Measurements from ENCODE around the gene CREM.

CREM gene

DNA sequence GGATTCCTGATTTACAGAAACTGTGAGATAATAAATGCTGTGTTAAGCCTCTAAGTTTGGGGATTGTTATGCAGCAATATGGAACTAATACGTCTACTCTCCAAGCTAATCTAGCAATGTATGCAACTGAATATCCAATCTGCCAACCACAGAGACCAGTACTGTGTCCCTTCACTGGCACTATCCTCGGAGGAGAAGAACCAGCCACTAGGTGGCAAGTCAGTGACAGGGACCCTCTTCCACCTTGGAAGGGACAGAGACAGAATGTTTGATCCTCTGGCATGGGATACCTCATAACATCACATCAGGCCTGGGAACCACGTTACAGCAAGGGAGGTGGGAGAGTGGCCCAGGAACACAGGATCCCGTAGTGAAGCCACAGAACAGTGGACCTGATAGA lies 96.4 kb downstream of the CREM start:
- DNase-seq = no peak

DNA sequence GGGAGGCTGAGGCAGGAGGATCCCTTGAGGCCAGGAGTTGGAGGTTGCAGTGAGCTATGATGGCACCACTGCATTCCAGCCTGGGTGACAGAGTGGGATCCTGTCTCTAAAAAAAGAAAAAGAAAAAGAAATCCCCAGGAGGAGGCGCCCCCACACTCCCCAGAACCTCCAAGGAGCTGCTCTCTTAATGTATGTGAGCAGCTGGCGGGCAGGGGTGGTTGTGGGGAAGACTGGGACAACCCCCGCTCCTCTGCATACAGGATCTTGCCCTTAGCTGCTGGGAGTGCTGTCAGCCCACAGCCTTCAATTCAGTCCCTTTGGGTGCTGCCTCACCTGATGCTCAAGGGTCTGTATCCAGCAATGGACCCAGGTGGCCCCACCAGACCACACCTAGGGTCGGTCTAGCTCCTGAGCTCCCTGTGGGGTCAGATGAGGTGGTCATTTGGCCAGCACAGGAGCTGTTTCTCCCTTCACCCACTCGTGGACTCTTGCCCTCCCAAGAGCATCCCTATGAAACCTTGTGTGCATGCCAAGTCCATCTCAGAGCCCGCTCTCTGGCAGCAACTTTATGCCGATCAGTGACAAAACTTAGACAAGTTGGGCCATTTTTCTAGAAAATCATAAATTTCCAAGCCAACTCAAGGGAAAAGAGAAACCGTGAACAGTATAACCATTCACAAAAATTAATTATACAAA lies 97.5 kb downstream of the CREM start:
- no peak for DNase-seq

DNA sequence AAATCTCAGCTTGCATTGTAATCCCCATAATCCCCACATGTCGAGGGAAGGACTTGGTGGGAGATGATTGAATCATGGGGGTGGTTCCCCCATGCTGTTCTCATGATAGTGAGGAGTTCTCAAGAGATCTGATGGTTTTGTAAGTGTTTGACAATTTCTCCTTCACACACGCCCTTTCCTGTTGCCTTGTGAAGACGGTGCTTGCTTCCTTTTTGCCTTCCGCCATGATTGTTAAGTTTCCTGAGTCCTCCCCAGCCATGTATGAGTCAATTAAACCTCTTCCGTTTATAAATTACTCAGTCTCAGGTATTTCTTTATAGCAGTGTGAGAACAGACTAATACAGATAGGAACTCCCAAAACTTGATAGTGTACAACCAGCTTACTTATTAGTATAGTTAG lies 98.6 kb downstream of the CREM start:
- no peak for DNase-seq

DNA sequence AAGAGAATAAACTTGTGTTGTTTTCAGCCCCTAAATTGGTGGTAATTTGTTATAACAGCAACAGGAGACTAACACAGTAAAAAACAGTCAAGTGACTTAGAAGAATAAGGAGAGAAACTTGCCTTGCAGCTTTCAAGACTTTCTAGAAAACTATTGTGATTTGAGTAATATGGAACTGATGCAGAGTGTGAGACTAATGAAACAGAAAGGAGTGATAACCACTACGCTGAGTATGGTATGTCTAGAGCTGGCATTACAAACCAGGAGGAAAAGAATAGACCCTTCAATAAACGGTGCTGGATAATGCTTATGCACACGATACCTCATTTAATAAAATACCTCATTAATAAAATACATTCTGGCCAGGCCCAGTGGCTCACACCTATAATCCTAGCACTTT lies 99.9 kb downstream of the CREM start:
- no peak for DNase-seq

DNA sequence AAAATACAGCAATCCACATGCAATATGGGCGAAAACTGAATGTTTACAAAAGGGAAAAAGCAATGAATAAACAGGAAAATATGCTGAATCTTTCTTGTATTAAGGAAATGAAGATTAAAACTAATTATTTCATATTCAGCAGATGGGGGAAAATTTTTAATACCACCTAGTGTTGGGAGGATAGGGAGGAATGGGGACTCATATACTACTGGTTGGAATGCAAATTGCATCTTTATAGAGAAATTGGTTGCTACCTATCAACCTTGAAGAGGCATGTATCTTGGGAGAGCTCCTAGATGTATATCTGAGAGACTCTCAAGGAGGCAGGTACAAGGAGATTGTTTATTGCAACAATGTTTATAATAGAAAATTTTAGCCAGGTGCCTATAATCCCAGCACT lies 101.4 kb downstream of the CREM start:
- no peak for DNase-seq

DNA sequence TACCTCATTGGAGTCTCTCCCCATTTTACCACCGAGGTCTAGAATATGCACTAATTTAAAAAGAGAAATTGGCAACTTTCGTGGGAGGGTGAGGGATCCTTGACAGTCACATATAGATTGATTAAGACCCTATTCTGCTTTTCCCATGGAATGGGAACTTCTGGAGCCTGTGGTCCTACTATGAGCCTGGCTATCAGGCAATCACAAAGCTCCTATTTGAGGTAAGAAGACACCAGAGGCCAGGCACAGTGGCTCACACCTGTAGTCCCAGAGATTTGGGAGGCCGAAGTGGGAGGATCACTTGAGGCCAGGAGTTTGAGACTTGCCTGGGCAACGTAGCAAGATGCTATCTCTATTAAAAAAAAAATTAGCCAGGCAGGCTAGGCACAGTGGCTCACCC lies 105.0 kb downstream of the CREM start:
- no peak for DNase-seq

DNA sequence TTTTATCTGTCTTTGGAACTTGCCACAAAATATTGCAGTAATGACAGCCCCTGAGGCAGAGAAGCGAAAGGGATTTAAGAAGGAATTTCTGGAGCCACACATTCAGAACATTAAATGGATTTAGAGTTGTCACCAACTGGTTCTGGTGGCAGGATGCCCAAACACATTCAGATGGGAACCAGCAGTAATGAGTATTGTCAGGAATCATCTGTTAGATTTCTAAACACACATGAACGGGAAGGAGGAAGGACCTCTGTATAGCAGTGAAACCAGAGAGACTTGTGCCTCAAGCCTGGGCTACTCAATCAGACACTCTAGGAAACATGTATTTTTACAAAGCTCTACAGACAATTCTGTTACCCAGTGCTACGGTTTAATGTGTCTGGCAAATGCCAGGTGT lies 105.9 kb downstream of the CREM start:
- no peak for DNase-seq

DNA sequence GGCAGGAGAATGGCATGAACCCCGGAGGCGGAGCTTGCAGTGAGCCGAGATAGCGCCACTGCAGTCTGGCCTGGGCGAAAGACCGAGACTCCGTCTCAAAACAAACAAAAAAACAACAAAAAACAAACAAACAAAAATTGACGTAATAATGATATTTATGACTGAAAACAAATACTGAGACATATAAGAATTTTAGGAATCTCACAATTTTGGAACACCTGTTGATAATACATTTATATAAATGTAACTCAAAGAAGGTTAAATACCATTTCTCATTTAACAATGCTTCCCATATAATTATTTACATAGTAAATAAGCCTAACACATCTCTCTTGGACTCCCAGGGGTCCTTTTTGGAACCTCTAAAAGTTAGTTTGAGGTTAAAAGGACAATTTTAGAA lies 107.4 kb downstream of the CREM start:
- no peak for DNase-seq

DNA sequence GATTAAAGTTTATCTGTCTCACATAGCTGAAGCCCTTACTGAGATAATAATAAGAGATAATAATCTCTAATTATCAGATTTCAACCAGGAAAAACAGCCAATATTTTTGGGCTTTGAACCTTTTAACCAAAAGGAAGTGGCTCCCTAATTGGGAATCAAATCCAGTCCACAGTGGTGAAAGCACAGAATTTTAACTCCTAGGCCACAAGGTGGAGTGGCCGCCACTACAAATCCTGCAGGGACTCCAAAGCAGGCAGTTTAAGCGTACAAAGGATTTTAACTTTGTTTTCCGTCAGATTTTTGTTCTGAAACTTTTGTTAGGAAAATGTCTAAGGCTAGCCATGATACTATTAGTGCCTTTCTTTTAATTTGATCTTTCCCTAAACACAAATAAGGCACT lies 110.1 kb downstream of the CREM start:
- DNase-seq = no peak

DNA sequence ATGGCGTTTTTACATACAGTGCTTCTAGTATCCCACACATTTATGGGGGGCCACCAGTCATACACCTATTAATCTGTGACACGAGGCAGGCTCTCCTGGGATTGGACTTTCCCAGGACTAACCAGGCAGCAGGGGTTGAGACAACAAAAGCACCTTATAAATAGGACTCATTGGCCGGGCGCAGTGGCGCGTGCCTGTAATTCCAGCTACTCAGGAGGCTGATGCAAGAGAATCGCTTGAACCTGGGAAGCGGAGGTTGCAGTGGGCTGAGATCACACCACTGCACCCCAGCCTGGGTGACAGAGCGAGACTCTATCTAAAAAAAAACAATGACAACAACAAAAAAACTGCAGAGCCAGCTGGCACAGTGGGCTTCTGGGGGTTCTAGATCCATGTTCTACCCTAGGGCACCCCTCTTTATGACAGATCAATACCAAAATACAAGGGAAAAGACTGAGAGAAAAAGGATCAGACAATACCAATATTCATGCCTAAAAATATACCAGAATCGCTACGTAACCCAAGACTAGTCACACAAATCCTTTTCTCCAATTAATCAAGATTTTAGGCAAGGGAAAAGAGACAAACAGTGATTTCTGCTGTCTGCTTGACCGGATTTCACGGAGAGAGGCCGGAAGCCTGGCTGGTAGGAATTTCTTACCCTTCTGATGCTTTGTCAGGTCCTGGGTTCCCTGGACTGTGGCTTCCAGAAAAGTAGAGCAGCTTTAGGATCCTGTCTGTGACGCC lies 111.3 kb downstream of the CREM start:
- no peak for DNase-seq

DNA sequence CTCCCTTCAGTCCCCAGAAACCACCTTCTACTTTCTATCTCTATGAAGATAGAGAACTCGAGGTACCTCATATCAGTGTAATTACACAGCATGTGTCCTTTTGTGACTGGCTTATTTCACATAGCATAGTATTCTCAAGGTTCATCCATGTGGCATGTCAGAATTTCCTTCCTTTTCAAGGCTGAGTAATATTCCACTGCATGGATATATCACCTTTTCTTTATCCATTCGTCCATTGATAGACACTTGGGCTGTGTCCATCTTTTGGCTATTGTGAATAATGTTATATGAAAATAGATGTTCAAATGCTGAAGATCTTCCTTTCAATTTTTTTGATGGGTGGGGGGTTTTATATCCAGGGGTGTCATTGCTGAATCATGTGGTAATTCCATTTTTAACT lies 117.9 kb downstream of the CREM start:
- no peak for DNase-seq

DNA sequence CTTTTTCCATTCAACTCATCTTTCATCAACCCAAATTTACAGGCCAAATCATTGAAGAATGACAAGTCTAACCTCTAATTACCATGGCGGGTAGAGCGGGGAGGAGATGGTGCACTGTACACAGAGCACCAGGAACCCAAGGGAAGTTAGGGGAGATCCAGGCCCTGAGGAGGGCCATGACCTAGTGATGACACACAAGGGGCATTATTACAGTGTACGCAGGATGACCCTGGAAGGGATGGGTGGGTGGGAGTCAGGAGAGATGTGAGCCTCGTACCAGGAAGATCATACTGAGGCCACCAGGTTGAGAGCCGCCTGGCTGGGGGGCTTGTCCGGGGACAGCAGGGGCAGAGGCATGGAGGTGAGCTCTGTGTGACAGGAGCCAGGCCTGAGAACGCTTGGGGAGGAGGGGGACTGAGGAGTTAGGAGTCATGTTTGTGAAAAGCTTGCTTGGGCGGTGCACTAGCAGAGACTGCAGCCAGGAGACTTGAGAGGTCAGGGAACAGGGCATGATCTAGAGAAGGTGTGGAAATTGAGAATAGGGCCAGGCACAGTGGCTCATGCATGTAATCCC lies 120.2 kb downstream of the CREM start:
- DNase-seq = no peak

DNA sequence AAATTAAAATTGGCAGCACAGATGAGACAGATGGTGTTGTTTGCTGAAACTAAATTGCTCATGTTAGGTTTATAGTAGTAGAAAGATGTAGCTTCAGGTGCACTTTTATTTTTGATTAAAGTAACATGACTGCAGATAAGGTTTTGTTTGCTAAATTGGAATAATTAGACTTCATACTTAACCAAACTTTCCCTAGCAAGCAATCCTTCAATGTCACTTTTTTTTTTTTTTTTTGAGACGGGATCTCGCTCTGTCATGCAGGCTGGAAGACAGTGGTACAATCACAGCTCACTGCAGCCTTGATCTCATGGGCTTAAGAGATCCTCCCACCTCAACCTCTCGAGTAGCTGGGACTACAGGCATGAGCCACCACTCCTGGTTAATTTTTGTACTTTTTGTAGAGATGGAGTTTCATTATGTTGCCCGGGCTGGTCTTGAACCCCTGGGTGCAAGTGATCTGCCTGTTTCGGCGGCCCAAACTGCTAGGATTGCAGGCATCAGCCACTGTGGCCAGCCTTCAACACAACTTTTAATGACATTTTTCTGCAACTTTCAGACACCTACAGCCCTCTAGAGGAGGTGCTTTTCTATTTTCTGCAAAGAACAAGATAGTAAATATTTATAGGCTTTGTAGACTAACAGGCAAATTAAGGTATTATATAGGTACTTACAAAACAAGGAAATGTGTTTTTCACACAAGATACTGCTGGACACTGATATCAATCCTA lies 124.9 kb downstream of the CREM start:
- no peak for DNase-seq

DNA sequence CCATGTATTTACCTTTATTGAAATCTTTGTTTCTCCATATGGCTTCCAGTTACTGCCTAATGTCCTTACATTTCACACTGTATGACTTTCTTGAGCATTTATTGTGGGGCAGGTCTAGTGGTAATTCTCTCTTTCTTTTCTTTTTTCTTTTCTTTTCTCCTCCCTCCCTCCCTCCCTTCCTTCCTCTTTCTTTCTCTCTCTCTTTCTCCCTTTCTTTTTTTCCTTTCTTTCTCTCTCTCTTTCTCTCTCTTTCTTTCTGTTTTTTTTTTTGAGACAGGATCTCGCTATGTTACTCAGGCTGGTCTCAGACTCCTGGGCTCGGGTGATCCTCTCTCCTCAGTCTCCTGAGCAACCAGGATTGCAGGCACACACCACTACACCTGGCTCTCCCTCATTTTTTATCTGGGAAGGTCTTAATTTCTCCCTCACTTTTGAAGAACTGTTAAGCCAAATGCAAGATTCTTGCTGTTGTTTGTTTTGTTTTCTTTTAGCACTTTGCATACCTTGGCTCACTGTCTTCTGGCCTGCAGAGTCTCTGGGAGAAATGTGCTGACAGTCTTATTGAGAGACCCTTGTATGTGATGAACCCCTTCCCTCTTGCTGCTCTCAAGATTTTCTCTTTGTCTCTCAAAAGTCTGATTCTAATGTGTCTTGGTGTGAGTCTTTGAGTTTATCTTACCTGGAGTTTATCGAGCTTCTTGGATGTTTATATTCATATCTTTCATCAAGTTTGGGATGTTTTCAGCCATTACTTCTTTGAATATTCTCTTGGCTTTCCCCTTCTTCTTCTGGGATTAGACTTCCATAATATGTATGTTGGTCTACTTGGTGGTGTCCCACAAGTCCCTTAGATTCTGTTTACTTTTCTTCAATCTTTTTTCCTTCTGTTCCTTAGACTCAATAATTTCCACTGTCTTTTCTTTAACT lies 130.7 kb downstream of the CREM start:
- DNase-seq = no peak

DNA sequence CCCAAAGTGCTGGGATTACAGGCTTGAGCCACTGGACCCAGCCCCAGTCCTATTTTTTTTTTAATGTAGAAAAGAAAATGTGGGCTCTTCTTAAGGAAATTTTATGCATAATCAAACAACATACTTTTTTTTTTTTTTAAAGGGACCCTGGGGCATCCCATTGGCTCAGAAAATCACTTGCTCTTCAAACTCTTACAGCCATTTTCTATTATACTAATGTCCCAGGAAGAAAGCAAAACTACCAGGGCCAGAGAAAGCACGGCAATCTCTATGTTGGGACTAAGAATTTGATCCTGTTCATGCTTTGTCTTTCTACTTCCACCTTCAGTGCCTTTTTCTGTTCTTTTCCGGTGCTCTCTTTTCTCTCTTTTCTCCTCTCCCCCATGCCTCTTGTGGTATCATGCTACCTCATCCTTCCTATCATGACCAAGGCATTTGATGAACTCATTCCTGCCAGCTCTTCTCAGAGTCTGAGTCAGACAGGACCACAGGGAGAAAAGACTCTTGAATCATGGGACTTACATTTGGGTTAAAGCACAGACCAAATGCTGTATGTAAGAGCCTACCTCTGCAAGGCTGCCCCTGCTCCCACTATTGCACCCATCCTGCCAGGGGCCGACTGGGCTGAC lies 133.2 kb downstream of the CREM start:
- DNase-seq = no peak

DNA sequence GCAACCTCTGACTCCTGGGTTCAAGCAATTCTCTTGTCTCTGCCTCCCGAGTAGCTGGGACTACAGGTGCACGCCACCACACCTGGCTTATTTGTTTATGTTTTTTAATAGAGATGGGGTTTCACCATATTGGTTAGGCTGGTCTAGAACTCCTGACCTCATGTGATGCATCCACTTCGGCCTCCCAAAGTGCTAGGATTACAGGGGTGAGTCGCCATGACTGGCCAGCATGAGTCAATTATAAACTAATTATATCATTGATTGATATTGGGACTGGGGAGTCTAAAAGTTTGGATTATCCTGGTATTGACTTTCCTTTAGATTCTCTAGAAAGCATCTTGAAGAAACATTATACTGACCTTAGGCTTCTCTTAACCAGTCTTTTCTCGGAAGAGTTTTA lies 135.8 kb downstream of the CREM start:
- no peak for DNase-seq

Data from activated effector memory CD4-positive, alpha-beta T cell treated with anti-CD3 and anti-CD28 coated beads, Interleukin-2, amount 50 U/mL, for 16 hours (primary cell).